ENCODE measurements around the gene ELMOD1.

Gene ELMOD1

GRCh38 chr11:107583629-107584195, 7.2 kb upstream of the ELMOD1 start:
- DNase-seq (ENCODE audit: low read depth in 2 of 2), result no peak

GRCh38 chr11:107587306-107587979, 3.5 kb upstream of the ELMOD1 start:
- DNase-seq (ENCODE audit: low read depth in 2 of 2), result no peak

GRCh38 chr11:107591378-107592230, 657 bp downstream of the ELMOD1 start:
- no peak for DNase-seq (ENCODE audit: low read depth in 2 of 2)

- no peak for DNase-seq (ENCODE audit: low read depth in 2 of 2)
These were observed 1.3 kb downstream of the ELMOD1 start for GRCh38 chr11:107592231-107592590.

- no peak for DNase-seq (ENCODE audit: low read depth in 2 of 2)
These were observed 1.9 kb downstream of the ELMOD1 start for GRCh38 chr11:107592813-107593212.

GRCh38 chr11:107593951-107594350, 3.0 kb downstream of the ELMOD1 start:
- no peak for DNase-seq (ENCODE audit: low read depth in 2 of 2)

GRCh38 chr11:107594736-107595135, 3.8 kb downstream of the ELMOD1 start:
- DNase-seq (ENCODE audit: low read depth in 2 of 2), result no peak

- no peak for DNase-seq (ENCODE audit: low read depth in 2 of 2)
These were observed 7.5 kb downstream of the ELMOD1 start for GRCh38 chr11:107598225-107599139.

- no peak for DNase-seq (ENCODE audit: low read depth in 2 of 2)
These were observed 14.4 kb downstream of the ELMOD1 start for GRCh38 chr11:107605061-107606006.

- no peak for DNase-seq (ENCODE audit: low read depth in 2 of 2)
These were observed 15.2 kb downstream of the ELMOD1 start for GRCh38 chr11:107606141-107606540.

GRCh38 chr11:107608809-107609208, 17.9 kb downstream of the ELMOD1 start:
- DNase-seq (ENCODE audit: low read depth in 2 of 2), result no peak

GRCh38 chr11:107609400-107610218, 18.7 kb downstream of the ELMOD1 start:
- DNase-seq (ENCODE audit: low read depth in 2 of 2), result no peak

GRCh38 chr11:107612445-107612844, 21.5 kb downstream of the ELMOD1 start:
- no peak for DNase-seq (ENCODE audit: low read depth in 2 of 2)

GRCh38 chr11:107619926-107620325, 29.0 kb downstream of the ELMOD1 start:
- DNase-seq (ENCODE audit: low read depth in 2 of 2), result no peak

- DNase-seq (ENCODE audit: low read depth in 2 of 2), result no peak
These were observed 30.1 kb downstream of the ELMOD1 start for GRCh38 chr11:107621081-107621480.

GRCh38 chr11:107623183-107623582, 32.2 kb downstream of the ELMOD1 start:
- no peak for DNase-seq (ENCODE audit: low read depth in 2 of 2)

GRCh38 chr11:107624983-107625684, 34.2 kb downstream of the ELMOD1 start:
- no peak for DNase-seq (ENCODE audit: low read depth in 2 of 2)

GRCh38 chr11:107625685-107625989, 34.7 kb downstream of the ELMOD1 start:
- no peak for DNase-seq (ENCODE audit: low read depth in 2 of 2)

GRCh38 chr11:107631043-107631442, 40.1 kb downstream of the ELMOD1 start:
- DNase-seq (ENCODE audit: low read depth in 2 of 2), result no peak

All from activated CD8-positive, alpha-beta memory T cell treated with anti-CD3 and anti-CD28 coated beads for 4 hours (primary cell).